Mammary epithelial cell (primary cell): ENCODE measurements around the gene BSPRY.

Experiments
- EZH2 ChIP-seq: IDR thresholded peaks from 2 replicates; pipeline ENCODE4 v1.6.1; 2012; ENCODE audit warnings: low read length, inconsistent platforms, borderline replicate concordance
- TF ChIP-seq, protein P1 (sequence below), 2 donors: IDR thresholded peaks in 1 of 2; conservative IDR thresholded peaks in 1 of 2; 2 replicates each; pipeline ENCODE4 v1.5.1; 2011 to 2012; ENCODE audit warnings: inconsistent platforms in 2 of 2, low read length in 2 of 2, mild to moderate bottlenecking in 2 of 2, control low read depth in 1 of 2, low read depth in 1 of 2; ENCODE audit not compliant: insufficient read depth in 1 of 2; ENCODE audit errors: extremely low read depth in 1 of 2

- TF ChIP-seq, protein P1, sequence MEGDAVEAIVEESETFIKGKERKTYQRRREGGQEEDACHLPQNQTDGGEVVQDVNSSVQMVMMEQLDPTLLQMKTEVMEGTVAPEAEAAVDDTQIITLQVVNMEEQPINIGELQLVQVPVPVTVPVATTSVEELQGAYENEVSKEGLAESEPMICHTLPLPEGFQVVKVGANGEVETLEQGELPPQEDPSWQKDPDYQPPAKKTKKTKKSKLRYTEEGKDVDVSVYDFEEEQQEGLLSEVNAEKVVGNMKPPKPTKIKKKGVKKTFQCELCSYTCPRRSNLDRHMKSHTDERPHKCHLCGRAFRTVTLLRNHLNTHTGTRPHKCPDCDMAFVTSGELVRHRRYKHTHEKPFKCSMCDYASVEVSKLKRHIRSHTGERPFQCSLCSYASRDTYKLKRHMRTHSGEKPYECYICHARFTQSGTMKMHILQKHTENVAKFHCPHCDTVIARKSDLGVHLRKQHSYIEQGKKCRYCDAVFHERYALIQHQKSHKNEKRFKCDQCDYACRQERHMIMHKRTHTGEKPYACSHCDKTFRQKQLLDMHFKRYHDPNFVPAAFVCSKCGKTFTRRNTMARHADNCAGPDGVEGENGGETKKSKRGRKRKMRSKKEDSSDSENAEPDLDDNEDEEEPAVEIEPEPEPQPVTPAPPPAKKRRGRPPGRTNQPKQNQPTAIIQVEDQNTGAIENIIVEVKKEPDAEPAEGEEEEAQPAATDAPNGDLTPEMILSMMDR (conservative IDR thresholded peaks at IDR 0.05 in 1 of 2, IDR thresholded peaks at IDR 0.05 in 1 of 2; ENCODE audit: extremely low read depth in 1 of 2, insufficient read depth in 1 of 2, low read depth in 1 of 2, low read length in 2 of 2), result no peak
- no peak for TF ChIP-seq EZH2
These were observed 26.0 kb downstream of the BSPRY start for GRCh38 chr9:113375057-113376023.
